ENCODE data around the gene CADM2. TPM values are rescaled to one million over a fixed set of nuclear protein-coding genes. Genes with fewer than 3 reads are reported as not detected.

Gene CADM2
- total RNA-seq, 1 experiment from 2014 or later: not detected

GRCh38 chr3:85930718-85931117 is 971.9 kb downstream of the CADM2 start:
- Histone ChIP-seq H3K27me3 (ENCODE audit: insufficient read depth, low read length) (no peaks in the 10 kb centered on the region), H3K4me3 (replicated peaks in 1 of 2; ENCODE audit: low read depth in 1 of 2, low read length in 2 of 2) (no peak overlapping the region), H3K4me1 (ENCODE audit: control insufficient read depth in 1 of 2, insufficient read depth in 2 of 2, low read length in 2 of 2) (no peaks in the 10 kb centered on the region), H3K9me2 (ENCODE audit: insufficient read depth) (no peaks in the 10 kb centered on the region), H4K20me1 (ENCODE audit: insufficient read depth) (no peaks in the 10 kb centered on the region), H3K36me3 (ENCODE audit: control insufficient read depth in 1 of 2, insufficient read depth in 2 of 2, low read length in 2 of 2) (no peaks in the 10 kb centered on the region), H3K4me2 (ENCODE audit: low read length) (no peak overlapping the region), H2AFZ (ENCODE audit: low read depth, low read length, poor library complexity, severe bottlenecking) (no peak overlapping the region), H3K27ac (ENCODE audit: low read depth, low read length) (no peak overlapping the region), H3K9ac (ENCODE audit: low read length) (no peak overlapping the region), H3K79me2 (ENCODE audit: insufficient read depth, low read length) (no peaks in the 10 kb centered on the region), H3K9me3 (ENCODE audit: control insufficient read depth in 1 of 2, insufficient read depth in 1 of 2, low read depth in 1 of 2, low read length in 2 of 2) (peaks cover 9% of the 10 kb centered on the region in 2 experiments; a peak in 1 of 4 replicates)
- BruUV-seq (replicated peaks): no TSS peak
- ATAC-seq (no peak), DNase-seq (ENCODE audit: low read depth, low spot score) (no peak)
- ChIA-PET RAD21 (ENCODE audit: low non-redundant PET in 1 of 2, low total read pairs in 2 of 2, uncharacterized antibody in 2 of 2, unreplicated experiment in 2 of 2) (no interaction called here), POLR2A (no interaction called here), CTCF (no interaction called here)
- intact Hi-C loops (cut with micrococcal nuclease): no loop called here
- no peak for TF ChIP-seq RAD21 (IDR thresholded peaks at IDR 0.05; ENCODE audit: low read depth)
- no peak for TF ChIP-seq JUND (IDR thresholded peaks at IDR 0.05)
- no peak for TF ChIP-seq EZH2 (IDR thresholded peaks at IDR 0.05)
- no peak for TF ChIP-seq ATF3 (IDR thresholded peaks at IDR 0.05)
- TF ChIP-seq, protein P1, sequence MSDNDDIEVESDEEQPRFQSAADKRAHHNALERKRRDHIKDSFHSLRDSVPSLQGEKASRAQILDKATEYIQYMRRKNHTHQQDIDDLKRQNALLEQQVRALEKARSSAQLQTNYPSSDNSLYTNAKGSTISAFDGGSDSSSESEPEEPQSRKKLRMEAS (IDR thresholded peaks at IDR 0.05): no peak
- TF ChIP-seq, protein P2, sequence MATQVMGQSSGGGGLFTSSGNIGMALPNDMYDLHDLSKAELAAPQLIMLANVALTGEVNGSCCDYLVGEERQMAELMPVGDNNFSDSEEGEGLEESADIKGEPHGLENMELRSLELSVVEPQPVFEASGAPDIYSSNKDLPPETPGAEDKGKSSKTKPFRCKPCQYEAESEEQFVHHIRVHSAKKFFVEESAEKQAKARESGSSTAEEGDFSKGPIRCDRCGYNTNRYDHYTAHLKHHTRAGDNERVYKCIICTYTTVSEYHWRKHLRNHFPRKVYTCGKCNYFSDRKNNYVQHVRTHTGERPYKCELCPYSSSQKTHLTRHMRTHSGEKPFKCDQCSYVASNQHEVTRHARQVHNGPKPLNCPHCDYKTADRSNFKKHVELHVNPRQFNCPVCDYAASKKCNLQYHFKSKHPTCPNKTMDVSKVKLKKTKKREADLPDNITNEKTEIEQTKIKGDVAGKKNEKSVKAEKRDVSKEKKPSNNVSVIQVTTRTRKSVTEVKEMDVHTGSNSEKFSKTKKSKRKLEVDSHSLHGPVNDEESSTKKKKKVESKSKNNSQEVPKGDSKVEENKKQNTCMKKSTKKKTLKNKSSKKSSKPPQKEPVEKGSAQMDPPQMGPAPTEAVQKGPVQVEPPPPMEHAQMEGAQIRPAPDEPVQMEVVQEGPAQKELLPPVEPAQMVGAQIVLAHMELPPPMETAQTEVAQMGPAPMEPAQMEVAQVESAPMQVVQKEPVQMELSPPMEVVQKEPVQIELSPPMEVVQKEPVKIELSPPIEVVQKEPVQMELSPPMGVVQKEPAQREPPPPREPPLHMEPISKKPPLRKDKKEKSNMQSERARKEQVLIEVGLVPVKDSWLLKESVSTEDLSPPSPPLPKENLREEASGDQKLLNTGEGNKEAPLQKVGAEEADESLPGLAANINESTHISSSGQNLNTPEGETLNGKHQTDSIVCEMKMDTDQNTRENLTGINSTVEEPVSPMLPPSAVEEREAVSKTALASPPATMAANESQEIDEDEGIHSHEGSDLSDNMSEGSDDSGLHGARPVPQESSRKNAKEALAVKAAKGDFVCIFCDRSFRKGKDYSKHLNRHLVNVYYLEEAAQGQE (IDR thresholded peaks at IDR 0.05; ENCODE audit: low read depth): no peak
- no peak for TF ChIP-seq SRF (IDR thresholded peaks at IDR 0.05; ENCODE audit: low read depth)
- no peak for TF ChIP-seq ELF1 (IDR thresholded peaks at IDR 0.05; ENCODE audit: borderline replicate concordance, low read depth)
- TF ChIP-seq, protein P3, sequence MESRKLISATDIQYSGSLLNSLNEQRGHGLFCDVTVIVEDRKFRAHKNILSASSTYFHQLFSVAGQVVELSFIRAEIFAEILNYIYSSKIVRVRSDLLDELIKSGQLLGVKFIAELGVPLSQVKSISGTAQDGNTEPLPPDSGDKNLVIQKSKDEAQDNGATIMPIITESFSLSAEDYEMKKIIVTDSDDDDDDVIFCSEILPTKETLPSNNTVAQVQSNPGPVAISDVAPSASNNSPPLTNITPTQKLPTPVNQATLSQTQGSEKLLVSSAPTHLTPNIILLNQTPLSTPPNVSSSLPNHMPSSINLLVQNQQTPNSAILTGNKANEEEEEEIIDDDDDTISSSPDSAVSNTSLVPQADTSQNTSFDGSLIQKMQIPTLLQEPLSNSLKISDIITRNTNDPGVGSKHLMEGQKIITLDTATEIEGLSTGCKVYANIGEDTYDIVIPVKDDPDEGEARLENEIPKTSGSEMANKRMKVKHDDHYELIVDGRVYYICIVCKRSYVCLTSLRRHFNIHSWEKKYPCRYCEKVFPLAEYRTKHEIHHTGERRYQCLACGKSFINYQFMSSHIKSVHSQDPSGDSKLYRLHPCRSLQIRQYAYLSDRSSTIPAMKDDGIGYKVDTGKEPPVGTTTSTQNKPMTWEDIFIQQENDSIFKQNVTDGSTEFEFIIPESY (IDR thresholded peaks at IDR 0.05; ENCODE audit: extremely low read depth, insufficient replicate concordance, low read length): no peak
- no peak for TF ChIP-seq SP1 (IDR thresholded peaks at IDR 0.05; ENCODE audit: low read depth)
- TF ChIP-seq SIN3A (IDR thresholded peaks at IDR 0.05; ENCODE audit: low read depth): no peak
- TF ChIP-seq YY1 (IDR thresholded peaks at IDR 0.05; ENCODE audit: extremely low read depth, insufficient replicate concordance, low read depth, low read length): no peak
- no peak for TF ChIP-seq POLR2A (IDR thresholded peaks at IDR 0.05; ENCODE audit: borderline replicate concordance, extremely low read depth, insufficient read depth, insufficient read length)
- TF ChIP-seq CTCF (IDR thresholded peaks at IDR 0.05 in 2 of 3, conservative IDR thresholded peaks at IDR 0.05 in 1 of 3; ENCODE audit: borderline replicate concordance in 1 of 3, insufficient read depth in 1 of 3, low read depth in 2 of 3, low read length in 2 of 3): no peak
- TF ChIP-seq FOSL1 (IDR thresholded peaks at IDR 0.05; ENCODE audit: low read depth): no peak
- TF ChIP-seq CBX3 (IDR thresholded peaks at IDR 0.05; ENCODE audit: low read depth): no peak
